Stimulated activated CD4-positive, alpha-beta T cell treated with anti-CD3 and anti-CD28 coated beads, Interleukin-1b, Interleukin-23, amount 100 ng/mL, for 1 hour (primary cell): ENCODE results near the gene ZDHHC18.

Experiments used
- DNase-seq, 2 donors: peaks; one replicate each; pipeline ENCODE4 v3.0.0-alpha.2; 2020; ENCODE audit warnings: low read depth in 2 of 2

The ZDHHC18 gene

GRCh38 chr1:26900815-26901511, 74.5 kb downstream of the ZDHHC18 start:
- no peak for DNase-seq
